ENCODE results near the gene FOXO3B. TPM values are rescaled to one million over a fixed set of nuclear protein-coding genes. Genes with fewer than 3 reads are reported as not detected.

Gene FOXO3B
- total and polyA plus RNA-seq, 4 donors, result 2.9 to 5.3 (median 3.8) TPM

Small RNAs within 50 kb of the gene (small RNA-seq; reads per million reads assigned to genes)
- gene AC026271.2 (ENCODE audit: low replicate concordance) (not detected), gene AC026271.4 (ENCODE audit: low replicate concordance) (not detected)

Other genes with a start within 250 kb of the FOXO3B start
- not detected for gene LGALS9C, start 205.5 kb downstream of the FOXO3B start, total RNA-seq
- gene LGALS9C, start 205.5 kb downstream of the FOXO3B start, polyA plus RNA-seq (ENCODE audit: insufficient read length in 2 of 2), result not detected
- gene TBC1D28, start 37.9 kb downstream of the FOXO3B start, total RNA-seq, result not detected
- gene TBC1D28, start 37.9 kb downstream of the FOXO3B start, polyA plus RNA-seq (ENCODE audit: insufficient read length in 2 of 2), result not detected
- gene FBXW10, start 61.7 kb upstream of the FOXO3B start, total RNA-seq, result under 1 TPM; 0.22 to 0.40 TPM
- under 1 TPM; 0.51 to 0.71 TPM for gene FBXW10, start 61.7 kb upstream of the FOXO3B start, polyA plus RNA-seq (ENCODE audit: insufficient read length in 2 of 2)
- gene TVP23B, start 98.9 kb upstream of the FOXO3B start, total RNA-seq, result 10 to 100 TPM; 34.1 to 52.1 TPM
- 10 to 100 TPM; 24.2 to 30.5 TPM for gene TVP23B, start 98.9 kb upstream of the FOXO3B start, polyA plus RNA-seq (ENCODE audit: insufficient read length in 2 of 2)
- gene PRPSAP2, start 175.8 kb upstream of the FOXO3B start, total RNA-seq, result 10 to 100 TPM; 62.2 to 96.1 TPM
- 10 to 100 TPM; 73.7 to 77.0 TPM for gene PRPSAP2, start 175.8 kb upstream of the FOXO3B start, polyA plus RNA-seq (ENCODE audit: insufficient read length in 2 of 2)

Measured in spinal cord (tissue), 4 donors.